T-helper 1 cell (primary cell): ENCODE data around the gene CACNB1.

Experiments used
- DNase-seq, 5 donors: peaks; one replicate each; pipeline ENCODE4 v3.0.0-alpha.2; 2012 to 2020

Gene CACNB1

DNA sequence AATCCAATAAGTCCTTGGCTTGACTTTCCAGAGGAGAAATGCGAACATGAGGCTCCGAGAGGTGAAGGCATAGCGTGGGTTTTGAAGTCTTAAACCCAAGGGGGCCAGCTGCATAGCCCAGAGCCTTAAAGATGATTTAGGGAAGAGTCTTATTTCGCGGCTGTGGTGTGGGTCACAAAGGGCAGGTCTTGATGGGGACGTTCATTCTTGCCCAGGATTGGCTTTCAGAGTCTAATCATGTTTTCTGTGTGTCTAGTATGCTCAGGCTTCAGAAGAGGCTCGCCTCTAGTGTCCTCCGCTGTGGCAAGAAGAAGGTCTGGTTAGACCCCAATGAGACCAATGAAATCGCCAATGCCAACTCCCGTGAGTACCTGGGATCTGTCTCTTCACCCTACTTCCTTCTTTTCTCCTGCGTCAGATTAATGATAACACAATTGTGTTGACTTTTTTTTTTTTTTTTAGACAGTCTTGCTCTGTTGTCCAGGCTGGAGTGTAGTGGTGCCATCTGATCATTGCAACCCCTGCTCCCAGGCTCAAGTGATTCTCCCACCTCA, 3.6 kb upstream of the CACNB1 start:
- no peak for DNase-seq

DNA sequence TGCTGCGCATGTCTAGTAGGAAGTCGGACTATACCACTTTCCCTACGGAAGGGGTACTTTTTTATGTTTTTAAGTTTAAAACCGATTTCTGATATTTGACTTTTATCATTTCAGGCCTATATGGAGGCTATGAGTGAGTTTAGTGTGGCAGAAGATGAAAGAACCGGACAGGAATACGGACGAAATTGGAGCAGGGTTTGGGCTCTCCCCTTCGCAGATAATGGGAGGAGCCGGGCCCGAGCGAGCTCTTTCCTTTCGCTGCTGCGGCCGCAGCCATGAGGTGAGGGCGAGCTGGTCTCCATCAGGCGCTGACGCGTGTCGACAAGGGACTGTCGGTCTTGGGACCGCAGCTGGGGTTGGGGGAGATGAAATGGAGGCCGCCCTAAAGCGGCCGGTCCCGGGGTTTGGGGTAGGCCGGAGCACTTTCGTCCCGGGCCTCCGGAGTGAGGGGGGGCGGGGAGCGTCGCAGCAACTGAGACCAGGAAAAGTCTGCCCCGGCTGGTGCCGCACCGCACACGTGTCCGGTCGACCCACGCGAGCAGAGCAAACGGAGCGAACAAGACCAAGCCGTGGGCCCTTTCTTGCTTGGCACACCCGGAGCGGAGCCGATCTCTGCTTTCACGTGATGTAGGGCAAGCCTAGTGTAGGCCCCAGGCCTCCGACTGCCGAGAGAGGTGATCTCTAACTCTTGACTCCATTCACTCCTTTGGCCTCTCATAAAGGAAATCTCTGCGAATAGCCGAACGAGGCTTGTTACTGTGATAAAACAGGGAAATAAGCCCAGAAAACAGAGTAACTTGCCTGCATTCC, 2.8 kb upstream of the CACNB1 start, which contains the start of gene RPL19:
TSS of gene RPL19 (plus strand) at position 214 of the 810 bp plus-strand sequence. CDS start at position 276, 62 bp downstream.
- DNase-seq = peak in 4 of 5 donors; percentile 64 to 78 (median 74)

DNA sequence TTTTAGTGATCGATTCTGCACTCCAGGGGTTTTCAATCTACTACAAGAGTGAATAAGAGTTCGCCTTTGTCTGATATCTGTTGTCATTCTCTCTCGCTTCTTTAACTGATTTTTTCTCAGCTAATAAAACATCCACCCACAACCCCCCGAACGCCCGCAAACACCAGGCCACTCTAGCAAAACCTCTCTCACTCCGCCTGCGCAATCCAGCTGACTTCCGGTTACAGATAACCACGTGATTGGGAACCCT, 2.3 kb upstream of the CACNB1 start:
- DNase-seq = peak; percentile 70 to 91 (median 80)

DNA sequence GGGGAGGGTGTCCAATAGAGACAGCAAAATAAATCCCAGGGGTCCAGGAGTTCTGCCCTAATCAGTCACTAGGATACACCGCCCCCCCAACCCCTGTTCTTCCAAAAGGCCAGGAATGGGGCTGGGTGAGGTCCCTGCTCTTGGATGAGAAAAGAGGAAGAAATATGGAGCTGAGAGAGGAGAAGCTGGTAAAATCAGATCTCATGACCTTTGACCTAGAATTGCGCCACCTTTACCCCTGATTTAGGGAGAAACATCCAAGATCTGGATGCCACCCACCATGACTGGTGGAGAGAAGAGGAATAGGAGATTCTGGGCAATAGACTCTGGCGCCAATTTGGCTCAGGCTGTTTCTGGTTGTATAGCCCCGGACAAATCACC, 707 bp upstream of the CACNB1 start:
- DNase-seq = no peak

DNA sequence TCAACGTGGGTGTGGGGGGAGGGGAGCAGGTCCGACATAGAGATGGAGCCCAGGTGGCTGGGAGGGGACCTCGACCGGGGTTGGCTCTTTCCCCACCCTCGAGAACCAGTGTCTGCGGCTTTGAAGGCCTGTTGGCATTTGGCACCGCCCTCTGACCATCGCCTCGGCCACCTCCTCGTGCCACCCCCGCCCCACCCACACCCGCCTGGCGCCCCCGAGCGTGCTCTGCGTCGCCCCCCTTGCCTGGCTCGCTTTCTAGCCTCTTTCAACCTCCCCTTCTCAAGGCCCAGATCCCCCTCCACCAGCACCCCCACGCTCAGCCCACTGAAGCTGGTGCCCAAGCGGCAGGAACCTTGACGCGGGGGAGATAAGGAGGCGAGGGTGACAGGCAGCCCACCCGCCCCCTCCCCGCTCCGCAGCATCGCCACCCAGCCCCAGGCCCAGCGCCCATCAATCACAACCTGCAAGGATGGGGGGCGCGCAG, 619 bp downstream of the CACNB1 start:
- DNase-seq = no peak

DNA sequence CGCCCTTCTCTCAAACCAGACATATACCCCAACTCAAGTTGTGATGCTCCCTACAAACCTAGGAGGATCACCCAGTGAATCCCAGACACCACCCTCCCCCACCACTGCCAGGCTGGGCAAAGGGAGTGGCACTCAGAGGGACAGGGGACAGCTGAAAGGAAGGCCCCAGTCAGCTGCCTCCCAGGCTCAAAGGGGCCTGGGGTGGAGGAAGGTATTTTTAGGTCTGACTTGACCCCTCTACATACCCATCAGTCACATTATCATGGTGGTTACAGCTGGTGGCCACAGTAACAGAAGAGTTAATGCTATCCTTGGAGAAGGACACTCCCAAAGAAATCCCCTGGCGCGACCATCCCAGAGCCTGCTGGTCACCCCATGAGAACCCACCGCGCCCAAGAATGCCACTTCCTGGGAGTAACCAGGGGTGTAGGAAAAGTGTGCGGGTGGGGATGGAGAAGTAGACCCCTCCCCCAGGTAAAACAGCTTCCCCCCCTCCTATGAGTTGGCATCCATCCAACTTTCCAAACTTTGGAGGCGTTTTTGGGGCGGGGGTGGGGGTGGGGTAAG, 1.1 kb downstream of the CACNB1 start:
- no peak for DNase-seq

DNA sequence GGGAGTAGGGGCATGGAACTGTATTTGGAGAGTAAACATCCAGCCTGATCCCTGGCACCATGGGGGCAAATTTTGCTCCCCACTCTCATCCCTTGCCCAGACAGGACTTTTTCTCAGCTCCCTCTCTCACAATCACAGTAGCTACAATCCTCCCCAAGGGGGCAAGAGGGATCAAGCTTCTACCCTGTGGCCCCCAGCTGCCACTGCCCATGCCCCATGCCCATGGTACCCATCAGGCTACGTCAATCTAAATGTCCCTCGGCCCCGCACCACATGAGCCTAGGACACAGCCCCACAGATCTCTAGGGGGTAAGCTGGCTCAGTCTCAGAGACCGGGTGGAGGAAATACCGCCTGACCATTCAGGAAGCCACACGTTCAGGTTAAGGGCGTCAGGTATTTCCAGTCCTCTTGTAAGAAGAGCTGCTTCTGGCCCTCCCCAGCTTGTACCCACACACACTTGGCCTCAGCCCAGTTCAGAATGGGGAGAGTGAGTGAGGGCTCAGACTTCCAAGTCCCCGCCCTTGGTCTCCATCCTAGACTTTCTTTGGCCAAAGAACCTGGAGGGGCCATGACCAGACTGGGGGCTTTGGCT, 1.8 kb downstream of the CACNB1 start:
- DNase-seq = no peak

DNA sequence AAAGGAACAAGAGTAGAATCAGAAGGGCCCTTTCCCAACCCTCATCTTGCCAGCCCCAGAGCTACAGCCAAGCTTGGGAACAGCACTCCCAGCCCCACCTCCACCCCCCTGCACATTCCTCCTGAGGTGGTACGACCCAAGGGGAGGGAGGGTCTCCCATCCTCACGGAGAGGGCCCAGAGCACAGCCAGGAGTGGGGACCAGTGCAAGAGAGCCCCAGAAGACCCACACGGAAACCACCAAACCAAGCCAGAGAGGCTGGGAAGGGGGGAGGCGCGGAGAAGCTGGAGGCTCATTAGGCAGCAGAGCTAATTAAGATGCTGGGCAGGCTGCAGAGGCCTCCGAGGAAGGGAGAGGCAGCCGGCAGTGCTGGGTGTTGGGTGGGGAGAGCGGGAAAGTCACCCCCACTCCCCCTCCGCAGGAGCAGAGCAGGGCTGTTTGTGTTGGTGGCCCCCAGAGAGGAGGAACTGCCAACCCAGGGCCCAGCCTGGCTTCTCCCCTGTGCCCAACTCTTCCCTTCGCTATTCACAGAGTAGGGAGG, 2.4 kb downstream of the CACNB1 start:
- no peak for DNase-seq

- DNase-seq = no peak
These were observed 3.1 kb downstream of the CACNB1 start for GRCh38 chr17:39194089-39194984.

GRCh38 chr17:39193346-39193745, 4.1 kb downstream of the CACNB1 start:
- no peak for DNase-seq

DNA sequence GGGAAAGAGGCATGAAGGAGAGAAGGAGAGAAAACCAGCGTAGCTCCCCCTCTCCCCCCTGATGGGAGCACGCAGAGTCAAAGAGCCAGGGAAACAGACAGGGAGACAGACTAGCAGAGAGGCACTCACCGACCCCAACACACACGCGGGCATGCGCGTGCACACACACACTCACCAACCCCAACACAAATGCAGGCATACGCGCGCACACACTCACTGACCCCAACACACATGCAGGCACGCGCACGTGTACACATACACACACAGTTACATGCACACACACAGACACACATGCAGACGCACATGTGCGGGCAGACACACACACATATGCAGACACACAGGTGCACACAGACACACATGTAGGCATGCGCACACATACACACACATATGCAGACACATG, 4.6 kb downstream of the CACNB1 start:
- DNase-seq = no peak

- no peak for DNase-seq
These were observed 5.5 kb downstream of the CACNB1 start for GRCh38 chr17:39191750-39192510.

GRCh38 chr17:39187152-39187830, 10.2 kb downstream of the CACNB1 start:
- no peak for DNase-seq

- DNase-seq = no peak
These were observed 10.9 kb downstream of the CACNB1 start for GRCh38 chr17:39186481-39187002.

DNA sequence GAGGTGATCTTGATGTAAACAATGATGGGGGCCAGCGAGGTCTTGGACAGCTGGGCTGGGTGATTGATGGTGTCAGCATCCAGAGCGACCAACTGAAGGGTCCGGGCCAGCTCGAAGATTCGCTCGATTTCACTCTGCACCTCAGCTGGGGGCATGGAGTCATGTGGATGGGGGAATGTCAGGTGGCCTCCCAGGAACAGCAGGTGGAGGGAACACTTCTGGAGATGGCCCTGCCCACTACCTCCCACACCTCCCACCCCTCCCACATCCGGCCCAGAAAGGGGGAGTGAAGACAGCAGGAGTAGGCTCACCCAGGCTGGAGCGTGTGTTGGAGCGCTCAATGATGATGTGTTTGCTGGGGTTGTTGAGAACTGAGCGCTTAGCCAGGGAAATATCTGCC, 13.7 kb downstream of the CACNB1 start:
- no peak for DNase-seq

DNA sequence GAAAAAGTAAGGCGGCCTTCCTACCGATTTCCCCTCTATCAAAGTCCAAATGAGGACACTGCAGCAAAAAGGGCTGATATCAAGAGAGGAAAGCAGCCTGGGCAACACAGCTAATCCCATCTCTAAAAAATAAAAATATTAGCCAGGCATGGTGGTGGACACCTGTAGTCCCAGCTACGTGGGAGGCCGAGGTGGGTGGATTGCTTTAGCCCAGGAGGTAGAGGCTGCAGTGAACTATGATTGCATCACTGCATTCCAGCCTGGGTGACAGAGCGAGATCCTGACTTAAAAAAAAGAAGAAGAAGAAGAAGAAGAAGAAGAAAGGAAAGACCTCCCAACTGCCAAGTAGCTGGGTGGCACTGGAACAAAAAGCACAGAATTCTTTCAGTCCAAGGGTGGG, 14.4 kb downstream of the CACNB1 start:
- no peak for DNase-seq

- DNase-seq = no peak
These were observed 16.2 kb downstream of the CACNB1 start for GRCh38 chr17:39181303-39181702.

DNA sequence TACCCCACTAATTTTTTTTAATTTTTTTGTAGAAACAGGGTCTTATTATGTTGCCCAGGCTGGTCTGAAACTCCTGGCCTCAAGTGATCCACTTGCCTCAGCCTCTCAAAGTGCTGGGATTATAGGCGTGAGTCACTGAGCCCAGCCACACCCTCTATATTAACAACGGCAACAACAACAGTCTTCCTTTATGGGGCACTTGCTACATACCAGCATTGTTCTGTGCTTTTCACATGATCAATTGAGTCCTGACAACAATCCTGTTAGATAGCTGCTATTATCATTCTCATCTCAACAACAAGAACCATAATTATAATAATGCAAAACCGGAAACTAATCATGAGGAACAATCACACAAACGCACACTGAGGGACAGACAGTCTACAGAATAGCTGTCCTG, 18.9 kb downstream of the CACNB1 start:
- DNase-seq = no peak

GRCh38 chr17:39177256-39177655, 20.2 kb downstream of the CACNB1 start:
- DNase-seq = no peak

DNA sequence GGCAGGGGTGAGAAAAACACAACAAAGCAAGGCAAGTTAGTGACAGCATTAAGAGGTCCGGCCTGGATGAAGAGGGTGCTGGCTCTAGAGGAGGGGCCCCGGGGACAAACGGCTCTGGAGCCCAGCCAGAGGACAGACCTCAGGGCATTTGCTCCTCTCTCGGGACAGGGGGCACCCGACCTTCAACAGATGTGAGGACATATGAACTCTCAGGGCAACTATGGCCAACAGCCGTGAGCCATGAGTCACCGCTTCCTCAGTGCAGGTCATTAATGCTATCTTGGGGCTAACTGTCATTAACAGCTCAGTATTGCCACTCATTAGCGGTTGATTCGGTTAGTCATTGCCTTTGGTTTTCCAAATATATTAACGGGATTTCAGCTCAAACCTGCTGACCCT, 21.8 kb downstream of the CACNB1 start:
- DNase-seq = no peak
